ENCODE results near the gene CACNA1C.

GRCh38 chr12:2309647-2310046 lies 256.9 kb downstream of the CACNA1C start:
- TF ChIP-seq GATA2 (IDR thresholded peaks at IDR 0.05; ENCODE audit: low read depth, low read length) (no peak), GATA3 (IDR thresholded peaks at IDR 0.05; ENCODE audit: low read depth, low read length) (no peak)
